ENCODE data around the gene RAB4B.
A peak's percentile ranks its signal among the peaks of the same experiment; 100 is the strongest.
"Not testable (repeated sequence)": the region's sequence is repeated elsewhere in the genome, so short reads cannot be mapped to it uniquely, and the experiment has no call there.

RAB4B gene

GRCh38 chr19:40750874-40751537, 27.0 kb upstream of the RAB4B start, which contains the start of gene SNRPA:
Gene SNRPA (plus strand): TSS chr19:40751203. CDS start chr19:40751409, 206 bp downstream.
- FAIRE-seq, result no peak

GRCh38 chr19:40752257-40752781, 25.7 kb upstream of the RAB4B start:
- FAIRE-seq (no peak), DNase-seq (ENCODE audit: low spot score) (no peak)

More at GRCh38 chr19:40750874-40751537, 27.0 kb upstream of the RAB4B start, which contains the start of gene SNRPA:
- DNase-seq (ENCODE audit: low spot score), result peak; percentile 96

- no peak for DNase-seq (ENCODE audit: low spot score)
- FAIRE-seq, result no peak
Observed at GRCh38 chr19:40754611-40755247, 23.3 kb upstream of the RAB4B start.

- DNase-seq (ENCODE audit: low spot score) (no peak), FAIRE-seq (no peak)
Observed at GRCh38 chr19:40755248-40755624, 22.8 kb upstream of the RAB4B start.

GRCh38 chr19:40755791-40756190, 22.3 kb upstream of the RAB4B start:
- DNase-seq (ENCODE audit: low spot score) (no peak), FAIRE-seq (no peak)

- DNase-seq (ENCODE audit: low spot score) (no peak), FAIRE-seq (no peak)
Observed at GRCh38 chr19:40756502-40757110, 21.4 kb upstream of the RAB4B start.

- FAIRE-seq, result no peak
- no peak for DNase-seq (ENCODE audit: low spot score)
Observed at GRCh38 chr19:40758491-40758890, 19.6 kb upstream of the RAB4B start.

- DNase-seq (ENCODE audit: low spot score) (no peak), FAIRE-seq (no peak)
Observed at GRCh38 chr19:40759352-40759751, 18.7 kb upstream of the RAB4B start.

- no peak for DNase-seq (ENCODE audit: low spot score)
- FAIRE-seq, result no peak
Observed at GRCh38 chr19:40762754-40763470, 15.1 kb upstream of the RAB4B start.

- DNase-seq (ENCODE audit: low spot score) (no peak), FAIRE-seq (no peak)
Observed at GRCh38 chr19:40763526-40763925, 14.5 kb upstream of the RAB4B start.

GRCh38 chr19:40763963-40764362, 14.1 kb upstream of the RAB4B start:
- DNase-seq (ENCODE audit: low spot score), result no peak
- FAIRE-seq, result no peak

GRCh38 chr19:40766385-40766784, 11.7 kb upstream of the RAB4B start:
- not testable (repeated sequence) for FAIRE-seq; DNase-seq (ENCODE audit: low spot score)

GRCh38 chr19:40768869-40769268, 9.2 kb upstream of the RAB4B start:
- no peak for FAIRE-seq
- DNase-seq (ENCODE audit: low spot score), result no peak

- not testable (repeated sequence) for FAIRE-seq; DNase-seq (ENCODE audit: low spot score)
Observed at GRCh38 chr19:40771101-40771862, 6.8 kb upstream of the RAB4B start.

GRCh38 chr19:40774916-40775631, 3.0 kb upstream of the RAB4B start, which contains the start of gene MIA:
Gene MIA (plus strand): TSS chr19:40775521. CDS start chr19:40775543, 22 bp downstream.
- FAIRE-seq, result no peak
- DNase-seq (ENCODE audit: low spot score), result peak; percentile 21

- FAIRE-seq, result no peak
- DNase-seq (ENCODE audit: low spot score), result no peak
Observed at GRCh38 chr19:40775632-40776022, 2.4 kb upstream of the RAB4B start.

GRCh38 chr19:40776364-40776763, 1.7 kb upstream of the RAB4B start:
- DNase-seq (ENCODE audit: low spot score) (no peak), FAIRE-seq (no peak)

- DNase-seq (ENCODE audit: low spot score) (peak; percentile 85), FAIRE-seq (no peak)
Observed at GRCh38 chr19:40776932-40777644, 959 bp upstream of the RAB4B start.

GRCh38 chr19:40777645-40777936, 456 bp upstream of the RAB4B start:
- FAIRE-seq (no peak), DNase-seq (ENCODE audit: low spot score) (no peak)
